ENCODE measurements around the gene STAT5B. TPM values are rescaled to one million over a fixed set of nuclear protein-coding genes. Genes with fewer than 3 reads are reported as not detected.
A peak's percentile ranks its signal among the peaks of the same experiment; 100 is the strongest.

Gene STAT5B
- total RNA-seq, 1 donor from 2014 or later = 82.6 TPM

GRCh38 chr17:42313773-42314566 is 37.8 kb upstream of the STAT5B start:
- Mint-ChIP-seq H3K27me3 (no peaks in the 10 kb centered on the region), H3K27ac (peak overlapping the region; percentile 46), H3K4me3 (no peak overlapping the region), H3K4me1 (peaks cover 61% of the 10 kb centered on the region), H3K9me3 (no peaks in the 10 kb centered on the region), H3K36me3 (ENCODE audit: low read depth) (peaks cover 64% of the 10 kb centered on the region)
- DNase-seq (no peak), ATAC-seq (ENCODE audit: low read depth) (no peak)
- CTCF ChIA-PET = interaction anchor here (0.6 to 7.2 kb wide), 5 partner anchors 8 to 264 kb away, joined by 3 to 77 read pairs (median 3); no protein-coding TSS in a partner anchor
- intact Hi-C loops (cut with micrococcal nuclease) = loop anchor here (2.0 kb wide), 2 partner anchors 93 to 203 kb away; no protein-coding TSS in a partner anchor
- POLR2A ChIA-PET = interaction anchor here (0.5 to 3.2 kb wide), 7 partner anchors 11 to 300 kb away, joined by 3 to 23 read pairs (median 6); partner anchors contain the start of genes STAT3 and STAT5A
- no peak for TF ChIP-seq CTCF (IDR thresholded peaks at IDR 0.05)

GRCh38 chr17:42313389-42313772 is 37.2 kb upstream of the STAT5B start:
- TF ChIP-seq CTCF (IDR thresholded peaks at IDR 0.05) = no peak
- intact Hi-C loops (cut with micrococcal nuclease) = loop anchor here (2.0 kb wide), 2 partner anchors 93 to 203 kb away; no protein-coding TSS in a partner anchor
- H3K27me3 Mint-ChIP-seq = no peaks in the 10 kb centered on the region
- H3K36me3 Mint-ChIP-seq (ENCODE audit: low read depth) = peaks cover 66% of the 10 kb centered on the region
- H3K4me3 Mint-ChIP-seq = no peak overlapping the region
- DNase-seq = no peak
- no peaks in the 10 kb centered on the region for H3K9me3 Mint-ChIP-seq
- H3K4me1 Mint-ChIP-seq = peaks cover 57% of the 10 kb centered on the region
- ChIA-PET CTCF (interaction anchor here (0.6 to 7.2 kb wide), 5 partner anchors 9 to 120 kb away, joined by 3 to 77 read pairs (median 8); no protein-coding TSS in a partner anchor), POLR2A (interaction anchor here (0.5 to 3.2 kb wide), 5 partner anchors 24 to 300 kb away, joined by 3 to 23 read pairs (median 7); partner anchors contain the start of genes STAT3 and STAT5A)
- ATAC-seq (ENCODE audit: low read depth) = no peak
- no peak overlapping the region for H3K27ac Mint-ChIP-seq

GRCh38 chr17:42312285-42313130 is 36.3 kb upstream of the STAT5B start:
- intact Hi-C loops (cut with micrococcal nuclease) = loop anchor here (1.0 to 2.0 kb wide), 3 partner anchors 10 to 204 kb away; no protein-coding TSS in a partner anchor
- ATAC-seq (ENCODE audit: low read depth) (peak; percentile 77), DNase-seq (peak; percentile 70)
- Mint-ChIP-seq H3K36me3 (ENCODE audit: low read depth) (peaks cover 70% of the 10 kb centered on the region), H3K27me3 (no peaks in the 10 kb centered on the region), H3K4me1 (peaks cover 55% of the 10 kb centered on the region), H3K4me3 (peak overlapping the region; percentile 53), H3K27ac (peak overlapping the region; percentile 30), H3K9me3 (no peaks in the 10 kb centered on the region)
- no peak for TF ChIP-seq CTCF (IDR thresholded peaks at IDR 0.05)
- ChIA-PET CTCF (interaction anchor here (0.7 to 7.2 kb wide), 18 partner anchors 9 to 266 kb away, joined by 3 to 77 read pairs (median 4); partner anchors contain the start of gene STAT3), POLR2A (interaction anchor here (0.6 to 3.2 kb wide), 15 partner anchors 10 to 393 kb away, joined by 3 to 23 read pairs (median 4); partner anchors contain the start of genes DNAJC7, RETREG3, STAT3 and STAT5A)

GRCh38 chr17:42312035-42312284 is 35.8 kb upstream of the STAT5B start:
- peak overlapping the region; percentile 24 for H3K27ac Mint-ChIP-seq
- H3K4me1 Mint-ChIP-seq = peaks cover 52% of the 10 kb centered on the region
- intact Hi-C loops (cut with micrococcal nuclease) = loop anchor here (1.0 to 2.0 kb wide), 3 partner anchors 10 to 205 kb away; no protein-coding TSS in a partner anchor
- TF ChIP-seq CTCF (IDR thresholded peaks at IDR 0.05) = no peak
- H3K36me3 Mint-ChIP-seq (ENCODE audit: low read depth) = peaks cover 70% of the 10 kb centered on the region
- H3K9me3 Mint-ChIP-seq = no peaks in the 10 kb centered on the region
- peak overlapping the region; percentile 53 for H3K4me3 Mint-ChIP-seq
- ChIA-PET CTCF (interaction anchor here (0.7 to 7.2 kb wide), 18 partner anchors 8 to 266 kb away, joined by 3 to 77 read pairs (median 4); partner anchors contain the start of gene STAT3), POLR2A (interaction anchor here (0.6 to 3.2 kb wide), 12 partner anchors 9 to 393 kb away, joined by 3 to 23 read pairs (median 4); partner anchors contain the start of genes RETREG3, STAT3, STAT5A and STAT5B)
- H3K27me3 Mint-ChIP-seq = no peaks in the 10 kb centered on the region
- DNase-seq (no peak), ATAC-seq (ENCODE audit: low read depth) (no peak)

Data from activated B cell treated with CpG ODN at 0.5 μM for 24 hours (primary cell).